Osteoblast (primary cell): ENCODE data around the gene AHI1. TPM values are rescaled to one million over a fixed set of nuclear protein-coding genes. Genes with fewer than 3 reads are reported as not detected.

ENCODE experiments used
- DNase-seq: peaks from one replicate; pipeline ENCODE4 v3.0.0; 2011; ENCODE audit warnings: low spot score, mixed read lengths; ENCODE audit not compliant: insufficient read length; ENCODE audit errors: missing footprints
- H2AFZ ChIP-seq: 2 replicates; pipeline ENCODE4 v1.6.0; 2011; ENCODE audit warnings: mild to moderate bottlenecking, low read length
- H3K27ac ChIP-seq: 2 replicates; pipeline ENCODE4 v1.5.1; 2011; ENCODE audit warnings: mild to moderate bottlenecking, low read depth, low read length, moderate library complexity
- H3K27me3 ChIP-seq: 2 replicates; pipeline ENCODE4 v1.6.0; 2012; ENCODE audit warnings: mild to moderate bottlenecking, control low read depth, inconsistent platforms, low read length, moderate library complexity; ENCODE audit not compliant: insufficient read depth
- H3K36me3 ChIP-seq: 2 replicates; pipeline ENCODE4 v1.5.1; 2011; ENCODE audit warnings: mild to moderate bottlenecking, low read length, control low read depth, moderate library complexity; ENCODE audit not compliant: insufficient read depth
- H3K4me1 ChIP-seq: 2 replicates; pipeline ENCODE4 v1.5.1; 2011; ENCODE audit warnings: mild to moderate bottlenecking, low read length, control low read depth, moderate library complexity; ENCODE audit not compliant: insufficient read depth
- H3K4me2 ChIP-seq: 2 replicates; pipeline ENCODE4 v1.6.0; 2011; ENCODE audit warnings: mild to moderate bottlenecking, low read length; ENCODE audit not compliant: insufficient read depth
- H3K4me3 ChIP-seq: fragments of 200-600 bp; sonication (generic); 3 replicates; pipeline ENCODE4 v1.5.1; 2012; ENCODE audit warnings: mild to moderate bottlenecking, low read length, inconsistent platforms; ENCODE audit not compliant: insufficient read depth
- H3K79me2 ChIP-seq: 2 replicates; pipeline ENCODE4 v1.6.0; 2012; ENCODE audit warnings: mild to moderate bottlenecking, low read length, control low read depth, inconsistent platforms; ENCODE audit not compliant: insufficient read depth
- H3K9me3 ChIP-seq: 2 replicates; pipeline ENCODE4 v1.5.1; 2011; ENCODE audit warnings: low read depth, low read length, control low read depth
- H4K20me1 ChIP-seq: 2 replicates; pipeline ENCODE4 v1.6.0; 2012; ENCODE audit warnings: mild to moderate bottlenecking, low read length, control low read depth; ENCODE audit not compliant: insufficient read depth
- CTCF ChIP-seq: IDR thresholded peaks from 2 replicates; pipeline ENCODE4 v1.5.1; 2011; ENCODE audit warnings: mild to moderate bottlenecking, low read depth, low read length, moderate library complexity; ENCODE audit errors: extremely low read depth
- total RNA-seq: library from RNA; depleted of rRNA; stranded (reverse); fragments of >200 nt; gene quantifications from 2 replicates; pipeline ENCODE4 v1.2.3, GENCODE V29; 2012

The AHI1 gene
- total RNA-seq, 1 donor, result 50.3 TPM

GRCh38 chr6:135423649-135424128 is 73.9 kb downstream of the AHI1 start:
- DNase-seq, result no peak
- Histone ChIP-seq H3K79me2 (no peaks in the 10 kb centered on the region), H3K27me3 (no peaks in the 10 kb centered on the region), H3K4me2 (no peak overlapping the region), H2AFZ (no peak overlapping the region), H3K36me3 (peaks cover 18% of the 10 kb centered on the region), H4K20me1 (no peaks in the 10 kb centered on the region), H3K4me3 (no peak overlapping the region), H3K4me1 (peaks cover 13% of the 10 kb centered on the region), H3K27ac (no peak overlapping the region), H3K9me3 (no peaks in the 10 kb centered on the region)
- peak; percentile 68 for TF ChIP-seq CTCF

- Histone ChIP-seq H3K4me1 (peaks cover 13% of the 10 kb centered on the region), H2AFZ (no peak overlapping the region), H4K20me1 (no peaks in the 10 kb centered on the region), H3K4me3 (no peak overlapping the region), H3K36me3 (peaks cover 10% of the 10 kb centered on the region), H3K4me2 (peak overlapping the region; percentile 32), H3K79me2 (no peaks in the 10 kb centered on the region), H3K27me3 (no peaks in the 10 kb centered on the region), H3K9me3 (no peaks in the 10 kb centered on the region), H3K27ac (peak overlapping the region; percentile 42)
- DNase-seq, result peak; percentile 61
- TF ChIP-seq CTCF, result no peak
Measured at GRCh38 chr6:135419162-135419561, 78.4 kb downstream of the AHI1 start.

- Histone ChIP-seq H3K4me3 (no peak overlapping the region), H4K20me1 (no peaks in the 10 kb centered on the region), H3K79me2 (no peaks in the 10 kb centered on the region), H2AFZ (no peak overlapping the region), H3K27ac (no peak overlapping the region), H3K4me2 (no peak overlapping the region), H3K36me3 (peaks cover 10% of the 10 kb centered on the region), H3K27me3 (no peaks in the 10 kb centered on the region), H3K9me3 (no peaks in the 10 kb centered on the region), H3K4me1 (peaks cover 13% of the 10 kb centered on the region)
- no peak for DNase-seq
- no peak for TF ChIP-seq CTCF
Measured at GRCh38 chr6:135418040-135418760, 79.3 kb downstream of the AHI1 start.

GRCh38 chr6:135412761-135413160 is 84.8 kb downstream of the AHI1 start:
- H2AFZ ChIP-seq, result no peak overlapping the region
- peak overlapping the region; percentile 26 for H3K27ac ChIP-seq
- peaks cover 22% of the 10 kb centered on the region for H3K36me3 ChIP-seq
- TF ChIP-seq CTCF, result no peak
- no peaks in the 10 kb centered on the region for H3K9me3 ChIP-seq
- H3K27me3 ChIP-seq, result no peaks in the 10 kb centered on the region
- H3K79me2 ChIP-seq, result no peaks in the 10 kb centered on the region
- no peaks in the 10 kb centered on the region for H4K20me1 ChIP-seq
- H3K4me2 ChIP-seq, result no peak overlapping the region
- no peaks in the 10 kb centered on the region for H3K4me1 ChIP-seq
- H3K4me3 ChIP-seq, result no peak overlapping the region
- DNase-seq, result no peak
